DMS53 (cell line): ENCODE results near the gene UBASH3A.

Experiments
- DNase-seq: peaks from one replicate; lab custom pipeline; 2025; lab: John Stamatoyannopoulos, UW

The UBASH3A gene

GRCh38 chr21:42411197-42411869, 7.6 kb downstream of the UBASH3A start:
- no peak for DNase-seq

- no peak for DNase-seq
These were observed 8.4 kb downstream of the UBASH3A start for GRCh38 chr21:42411891-42412635.

- no peak for DNase-seq
These were observed 8.9 kb downstream of the UBASH3A start for GRCh38 chr21:42412636-42412933.

- no peak for DNase-seq
These were observed 9.4 kb downstream of the UBASH3A start for GRCh38 chr21:42413093-42413492.

- DNase-seq, result no peak
These were observed 9.8 kb downstream of the UBASH3A start for GRCh38 chr21:42413500-42413899.

- DNase-seq, result no peak
These were observed 10.4 kb downstream of the UBASH3A start for GRCh38 chr21:42414066-42414465.

GRCh38 chr21:42414553-42414927, 10.8 kb downstream of the UBASH3A start:
- DNase-seq, result no peak

GRCh38 chr21:42414928-42415769, 11.4 kb downstream of the UBASH3A start:
- DNase-seq, result peak; percentile 86

- no peak for DNase-seq
These were observed 13.8 kb downstream of the UBASH3A start for GRCh38 chr21:42417533-42417932.

- DNase-seq, result no peak
These were observed 15.2 kb downstream of the UBASH3A start for GRCh38 chr21:42418886-42419285.

- no peak for DNase-seq
These were observed 16.1 kb downstream of the UBASH3A start for GRCh38 chr21:42419845-42420244.

- DNase-seq, result no peak
These were observed 17.5 kb downstream of the UBASH3A start for GRCh38 chr21:42421018-42421793.

- DNase-seq, result no peak
These were observed 19.5 kb downstream of the UBASH3A start for GRCh38 chr21:42423197-42423675.

GRCh38 chr21:42423685-42424084, 20.0 kb downstream of the UBASH3A start:
- no peak for DNase-seq

- no peak for DNase-seq
These were observed 21.3 kb downstream of the UBASH3A start for GRCh38 chr21:42424914-42425541.

- no peak for DNase-seq
These were observed 21.9 kb downstream of the UBASH3A start for GRCh38 chr21:42425591-42425990.

- peak; percentile 25 for DNase-seq
These were observed 22.7 kb downstream of the UBASH3A start for GRCh38 chr21:42426424-42426823.

GRCh38 chr21:42426876-42427480, 23.3 kb downstream of the UBASH3A start:
- peak; percentile 37 for DNase-seq

- DNase-seq, result no peak
These were observed 24.2 kb downstream of the UBASH3A start for GRCh38 chr21:42427809-42428419.

GRCh38 chr21:42429021-42429420, 25.3 kb downstream of the UBASH3A start:
- no peak for DNase-seq

GRCh38 chr21:42429856-42430255, 26.2 kb downstream of the UBASH3A start:
- no peak for DNase-seq
